ENCODE data around the gene OPTN.

- TF ChIP-seq EP300 (IDR thresholded peaks at IDR 0.05) (no peak), POLR2A (IDR thresholded peaks at IDR 0.05) (no peak)
Measured at GRCh38 chr10:13072339-13072738, 27.6 kb upstream of the OPTN start.
